Mucosa of descending colon (tissue), 3 donors: ENCODE data around the gene NGB. TPM values are rescaled to one million over a fixed set of nuclear protein-coding genes. Genes with fewer than 3 reads are reported as not detected.

Experiments used
- ATAC-seq: fragments of 200-7000 bp; cut with Tn5 transposase; one replicate; pipeline ENCODE4 v1.9.1; 2020; ENCODE audit warnings: mild to moderate bottlenecking, moderate library complexity
- DNase-seq, 3 donors: peaks; one replicate each; pipeline ENCODE4 v3.0.0-alpha.2; 2020
- H3K36me3 ChIP-seq: fragments of 200-600 bp; one replicate; pipeline ENCODE4 v1.8.0; 2021; ENCODE audit warnings: low read depth, mild to moderate bottlenecking
- H3K4me1 ChIP-seq: fragments of 200-600 bp; one replicate; pipeline ENCODE4 v1.8.0; 2021; ENCODE audit warnings: low read depth, mild to moderate bottlenecking
- H3K4me3 ChIP-seq: fragments of 200-600 bp; one replicate; pipeline ENCODE4 v1.8.0; 2021; ENCODE audit warnings: mild to moderate bottlenecking
- H3K9me3 ChIP-seq: fragments of 200-600 bp; one replicate; pipeline ENCODE4 v1.8.0; 2021; ENCODE audit warnings: mild to moderate bottlenecking
- intact Hi-C, 2 donors: fragments of 100-400 bp; cut with DNase I in 1 of 2; cut with micrococcal nuclease in 1 of 2; formaldehyde crosslinking; loops; one replicate each; pipeline versions ENCODE4 v1.11.0 to v1.11.1; 2022; cut with DNase I, micrococcal nuclease
- total RNA-seq, 3 donors: library from RNA; stranded (reverse); fragmentation: NEBNext Ultra II Directional in 2 of 3; extraction: Animal tissue kit (Norgen Biotek cat#: 25700) in 2 of 3; gene quantifications; one replicate each; pipeline versions ENCODE4 v1.2.1 to v1.2.4, GENCODE V29; 2021 to 2023
- TF ChIP-seq, protein P1 (sequence below): fragments of 200-600 bp; IDR thresholded peaks from one replicate; pipeline ENCODE4 v1.8.0; 2022; ENCODE audit warnings: antibody characterized with exemption, mild to moderate bottlenecking
- donor health status: DM: no; HTN: no; CAD: no; lungs with moderate emphysema.
- donor health status: DM: no; HTN: no; CAD: no.
- donor health status: DM: no; HTN: yes; CAD: no.

NGB gene
- total RNA-seq, 3 donors from 2014 or later = 0.14 to 5.3 TPM; not detected in 1

DNA sequence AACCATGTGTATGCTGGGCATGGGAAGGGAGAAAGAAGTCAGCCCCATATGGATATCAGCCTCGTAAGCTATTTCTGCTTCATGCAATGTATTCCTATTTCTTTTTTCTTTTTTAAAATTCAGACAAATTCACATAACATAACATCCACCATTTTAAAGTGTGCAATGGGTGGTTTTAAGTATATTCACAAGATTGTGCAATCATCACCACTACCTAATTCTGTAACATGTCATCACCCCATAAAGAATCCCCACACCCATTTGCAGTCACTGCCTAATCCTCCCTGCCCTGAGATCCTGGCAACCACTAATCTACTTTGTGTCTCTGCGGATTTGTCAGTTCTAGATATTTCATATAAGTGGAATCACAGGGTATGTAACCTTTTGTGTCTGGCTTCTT is 40.2 kb upstream of the NGB start:
- intact Hi-C loops = loop anchor here (10.0 kb wide), 1 partner anchor 156 kb away; no protein-coding TSS in a partner anchor
- Histone ChIP-seq H3K9me3 (no peaks in the 10 kb centered on the region), H3K4me1 (peaks cover 8% of the 10 kb centered on the region), H3K4me3 (no peak overlapping the region), H3K36me3 (no peaks in the 10 kb centered on the region)
- TF ChIP-seq, protein P1, sequence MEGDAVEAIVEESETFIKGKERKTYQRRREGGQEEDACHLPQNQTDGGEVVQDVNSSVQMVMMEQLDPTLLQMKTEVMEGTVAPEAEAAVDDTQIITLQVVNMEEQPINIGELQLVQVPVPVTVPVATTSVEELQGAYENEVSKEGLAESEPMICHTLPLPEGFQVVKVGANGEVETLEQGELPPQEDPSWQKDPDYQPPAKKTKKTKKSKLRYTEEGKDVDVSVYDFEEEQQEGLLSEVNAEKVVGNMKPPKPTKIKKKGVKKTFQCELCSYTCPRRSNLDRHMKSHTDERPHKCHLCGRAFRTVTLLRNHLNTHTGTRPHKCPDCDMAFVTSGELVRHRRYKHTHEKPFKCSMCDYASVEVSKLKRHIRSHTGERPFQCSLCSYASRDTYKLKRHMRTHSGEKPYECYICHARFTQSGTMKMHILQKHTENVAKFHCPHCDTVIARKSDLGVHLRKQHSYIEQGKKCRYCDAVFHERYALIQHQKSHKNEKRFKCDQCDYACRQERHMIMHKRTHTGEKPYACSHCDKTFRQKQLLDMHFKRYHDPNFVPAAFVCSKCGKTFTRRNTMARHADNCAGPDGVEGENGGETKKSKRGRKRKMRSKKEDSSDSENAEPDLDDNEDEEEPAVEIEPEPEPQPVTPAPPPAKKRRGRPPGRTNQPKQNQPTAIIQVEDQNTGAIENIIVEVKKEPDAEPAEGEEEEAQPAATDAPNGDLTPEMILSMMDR = no peak
- no peak for DNase-seq
- no peak for ATAC-seq

DNA sequence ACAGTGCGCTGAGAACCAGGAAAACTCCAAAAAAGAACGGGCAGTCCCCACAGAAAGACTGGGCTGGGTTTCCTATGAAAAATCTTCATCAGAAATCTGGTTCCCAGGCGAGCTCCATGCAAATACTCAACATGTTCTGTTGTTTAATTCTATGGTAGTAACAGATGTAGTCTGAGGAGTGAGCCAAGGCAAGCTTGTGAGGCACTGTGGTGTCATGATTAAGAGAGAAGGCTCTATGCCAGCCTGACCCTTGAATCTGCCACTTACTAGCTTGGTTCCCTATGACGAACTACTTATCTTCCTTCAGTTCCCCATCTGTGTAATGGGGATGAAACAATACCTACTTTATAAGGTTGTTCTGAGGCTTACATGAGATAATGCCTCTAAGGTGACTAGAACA is 39.0 kb upstream of the NGB start:
- Histone ChIP-seq H3K9me3 (no peaks in the 10 kb centered on the region), H3K4me3 (no peak overlapping the region), H3K36me3 (no peaks in the 10 kb centered on the region), H3K4me1 (peaks cover 8% of the 10 kb centered on the region)
- no peak for ATAC-seq
- DNase-seq = no peak
- intact Hi-C loops = loop anchor here (10.0 kb wide), 1 partner anchor 155 kb away; no protein-coding TSS in a partner anchor
- TF ChIP-seq, protein P1 = no peak

DNA sequence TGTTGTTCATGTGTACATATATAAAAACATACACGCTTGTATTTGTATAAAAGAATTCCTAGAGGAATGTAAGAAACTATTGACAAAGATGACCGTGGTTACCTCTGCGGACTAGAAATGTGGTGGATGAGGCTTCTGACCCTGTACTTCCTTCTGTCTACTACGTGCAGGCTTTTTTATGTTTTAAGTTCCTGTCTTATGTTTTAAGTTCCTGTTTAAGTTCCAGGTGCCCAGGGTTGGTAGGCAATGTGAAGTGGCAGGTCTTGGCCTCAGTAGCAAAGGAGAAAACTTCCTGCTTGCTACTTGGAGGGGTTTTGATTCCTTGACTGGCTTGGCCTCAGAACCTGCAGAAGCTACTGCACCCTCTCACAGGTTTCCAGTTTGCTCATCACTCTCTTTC is 38.1 kb upstream of the NGB start:
- intact Hi-C loops = no loop called here
- no peak for ATAC-seq
- TF ChIP-seq, protein P1 = no peak
- Histone ChIP-seq H3K4me3 (no peak overlapping the region), H3K36me3 (no peaks in the 10 kb centered on the region), H3K4me1 (peaks cover 6% of the 10 kb centered on the region), H3K9me3 (no peaks in the 10 kb centered on the region)
- DNase-seq = no peak

- no peak overlapping the region for H3K4me3 ChIP-seq
- H3K4me1 ChIP-seq = no peaks in the 10 kb centered on the region
- peak in 1 of 3 donors; percentile 29 for DNase-seq
- TF ChIP-seq, protein P1 = no peak
- H3K36me3 ChIP-seq = no peaks in the 10 kb centered on the region
- no peak for ATAC-seq
- no peaks in the 10 kb centered on the region for H3K9me3 ChIP-seq
- intact Hi-C loops = no loop called here
Observed at GRCh38 chr14:77306851-77307496, 36.0 kb upstream of the NGB start.

- Histone ChIP-seq H3K9me3 (no peaks in the 10 kb centered on the region), H3K4me3 (no peak overlapping the region), H3K4me1 (no peaks in the 10 kb centered on the region), H3K36me3 (no peaks in the 10 kb centered on the region)
- no peak for ATAC-seq
- intact Hi-C loops = no loop called here
- TF ChIP-seq, protein P1 = no peak
- DNase-seq = no peak
Observed at GRCh38 chr14:77306416-77306815, 35.4 kb upstream of the NGB start.
